Skeletal muscle satellite cell (primary cell): ENCODE measurements around the gene ORAI3. TPM values are rescaled to one million over a fixed set of nuclear protein-coding genes. Genes with fewer than 3 reads are reported as not detected.
A peak's percentile ranks its signal among the peaks of the same experiment; 100 is the strongest.

Experiments
- H3K27me3 ChIP-seq: 2 replicates; pipeline ENCODE4 v1.7.0; 2013; ENCODE audit warnings: low read length; ENCODE audit not compliant: control insufficient read depth, insufficient read depth
- H3K36me3 ChIP-seq: 2 replicates; pipeline ENCODE4 v1.7.0; 2013; ENCODE audit warnings: mild to moderate bottlenecking, control low read depth, low read length; ENCODE audit not compliant: insufficient read depth
- H3K4me1 ChIP-seq: 2 replicates; pipeline ENCODE4 v1.7.0; 2013; ENCODE audit warnings: low read length; ENCODE audit not compliant: control insufficient read depth, insufficient read depth
- H3K4me2 ChIP-seq: 2 replicates; pipeline ENCODE4 v1.7.0; 2013; ENCODE audit warnings: mild to moderate bottlenecking, low read length
- H3K4me3 ChIP-seq: 2 replicates; pipeline ENCODE4 v1.7.0; 2013; ENCODE audit warnings: low read length
- H3K9ac ChIP-seq: 2 replicates; pipeline ENCODE4 v1.7.0; 2013; ENCODE audit warnings: mild to moderate bottlenecking, low read depth, low read length, moderate library complexity
- H3K9me3 ChIP-seq: replicated peaks from 2 replicates; pipeline ENCODE4 v1.7.0; 2013; ENCODE audit warnings: mild to moderate bottlenecking, control low read depth, low read length
- small RNA-seq: library from RNA; depleted of rRNA; stranded (forward); fragments of <200 nt; gene quantifications from one replicate; pipeline ENCODE3, GENCODE V24; 2012

The ORAI3 gene

DNA sequence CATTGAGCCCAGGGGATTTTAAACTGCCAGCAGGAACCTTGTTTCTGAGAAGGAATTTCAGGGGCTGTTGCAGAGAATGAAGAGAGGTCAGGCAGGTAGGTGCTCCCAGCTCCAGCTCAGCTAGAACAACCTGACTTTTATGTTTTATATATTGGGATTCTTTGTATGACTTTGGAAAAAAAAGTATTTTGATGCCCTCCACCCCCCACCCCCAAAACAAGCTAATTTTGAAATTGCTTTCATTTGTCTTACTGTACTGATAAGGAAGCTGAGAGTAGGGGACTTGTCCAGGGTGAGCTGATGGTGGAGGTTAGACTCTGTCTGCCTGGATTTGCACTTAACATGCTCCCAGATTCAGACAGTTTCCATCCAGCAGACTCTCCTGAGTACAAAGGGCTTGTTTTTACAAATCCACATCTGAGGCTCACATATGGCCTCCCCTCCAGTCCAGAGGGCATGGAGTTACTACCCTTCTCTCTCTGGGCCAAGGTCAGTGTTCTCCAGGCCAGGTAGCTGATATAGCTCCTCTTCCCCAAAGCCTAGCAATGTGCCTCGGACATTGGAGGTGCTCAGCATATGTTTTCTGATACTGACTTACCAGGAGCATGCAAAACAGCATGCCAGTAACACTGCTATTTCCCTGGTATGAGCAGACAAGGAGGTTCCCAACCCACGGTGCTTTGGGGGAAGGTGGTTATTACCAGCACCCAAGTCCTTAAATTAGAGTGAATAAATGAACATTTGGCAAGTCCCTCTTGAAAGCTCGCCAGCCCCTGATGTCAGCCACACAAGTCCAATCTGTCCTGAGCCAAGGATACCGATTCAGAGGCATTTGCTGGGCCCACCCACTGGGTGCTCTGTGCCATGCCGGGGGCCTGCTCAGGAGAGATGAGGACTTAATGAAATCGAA is 50.2 kb downstream of the ORAI3 start:
- no peaks in the 10 kb centered on the region for H3K27me3 ChIP-seq
- H3K36me3 ChIP-seq = no peaks in the 10 kb centered on the region
- H3K9me3 ChIP-seq = no peaks in the 10 kb centered on the region
- H3K9ac ChIP-seq = peak overlapping the region; percentile 85
- H3K4me2 ChIP-seq = peak overlapping the region; percentile 94
- peaks cover 32% of the 10 kb centered on the region for H3K4me1 ChIP-seq
- H3K4me3 ChIP-seq = no peak overlapping the region

DNA sequence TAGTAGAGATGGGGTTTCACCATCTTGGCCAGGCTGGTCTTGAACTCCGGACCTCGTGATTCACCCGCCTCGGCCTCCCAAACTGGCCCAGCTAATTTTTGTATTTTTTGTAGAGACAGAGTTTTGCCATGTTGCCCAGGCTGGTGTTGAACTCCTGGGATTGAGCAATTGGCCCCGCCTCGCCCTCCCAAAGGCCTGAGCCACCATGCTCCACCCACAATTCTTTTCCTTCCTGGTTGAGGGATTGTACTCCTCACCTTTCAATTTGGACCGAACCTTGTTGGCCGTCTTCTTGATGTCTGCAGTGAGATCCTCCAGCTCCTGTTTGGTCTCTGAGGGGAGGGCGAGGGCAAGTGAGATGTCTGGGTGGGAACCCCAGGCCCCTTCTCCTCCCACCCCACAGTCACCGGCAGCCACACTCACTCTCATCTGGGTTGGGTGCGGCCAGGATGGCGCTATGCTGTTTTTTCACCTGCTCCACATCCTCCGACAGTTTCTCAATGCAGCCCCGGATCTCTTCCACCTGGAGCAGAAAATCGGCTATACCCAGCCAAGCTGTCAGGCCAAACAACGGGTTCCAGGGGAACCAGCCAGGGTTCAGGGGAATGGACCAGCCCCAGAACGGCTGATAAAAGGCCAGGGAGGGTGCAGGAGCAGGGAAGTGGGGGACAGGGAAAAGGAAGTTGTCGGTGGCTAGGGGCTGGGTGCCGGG is 52.0 kb downstream of the ORAI3 start:
- no peak overlapping the region for H3K9ac ChIP-seq

DNA sequence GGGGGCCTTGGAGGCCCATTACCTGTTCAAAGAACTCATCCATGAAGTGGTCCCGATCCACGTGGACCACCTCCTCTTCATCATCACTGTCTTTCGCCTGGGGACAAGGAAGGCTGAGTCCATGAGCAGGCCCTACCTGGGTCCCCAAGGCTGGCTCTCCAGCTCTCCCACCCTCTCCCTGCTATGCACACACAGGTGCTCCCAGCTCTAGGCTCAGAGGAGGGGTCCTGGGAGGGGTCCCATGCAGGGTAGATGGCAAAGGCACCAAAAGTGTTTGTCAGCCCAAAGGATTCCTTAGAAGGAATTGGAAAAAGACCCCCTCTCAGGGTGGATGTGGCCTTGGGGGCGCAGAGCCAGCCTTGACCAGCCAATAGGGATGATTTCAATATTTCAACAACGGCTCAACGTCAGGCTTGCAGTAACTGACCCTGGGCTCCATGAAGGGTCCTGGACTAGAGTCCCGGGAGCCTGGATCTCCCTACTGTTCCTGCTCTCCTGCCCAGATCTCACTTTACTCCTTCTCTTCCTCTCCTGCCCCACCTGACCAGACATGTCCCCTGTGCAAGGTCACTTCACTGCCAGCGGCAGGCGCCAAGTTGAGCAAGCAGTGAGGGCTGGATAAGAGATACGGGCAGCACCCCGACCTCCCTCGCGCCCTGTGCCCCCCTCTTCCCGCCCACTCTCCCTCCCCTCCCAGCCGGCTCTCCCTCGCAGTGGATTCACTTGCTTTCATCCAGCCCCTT is 52.8 kb downstream of the ORAI3 start:
- no peak overlapping the region for H3K4me2 ChIP-seq
- H3K4me1 ChIP-seq = peaks cover 24% of the 10 kb centered on the region
- no peaks in the 10 kb centered on the region for H3K36me3 ChIP-seq
- no peaks in the 10 kb centered on the region for H3K9me3 ChIP-seq
- H3K27me3 ChIP-seq = no peaks in the 10 kb centered on the region
- no peak overlapping the region for H3K9ac ChIP-seq
- H3K4me3 ChIP-seq = no peak overlapping the region

More for the DNA sequence above, 52.0 kb downstream of the ORAI3 start:
- H3K4me2 ChIP-seq = no peak overlapping the region
- H3K27me3 ChIP-seq = no peaks in the 10 kb centered on the region
- H3K4me1 ChIP-seq = peaks cover 29% of the 10 kb centered on the region
- H3K9me3 ChIP-seq = no peaks in the 10 kb centered on the region
- H3K36me3 ChIP-seq = no peaks in the 10 kb centered on the region
- H3K4me3 ChIP-seq = no peak overlapping the region

DNA sequence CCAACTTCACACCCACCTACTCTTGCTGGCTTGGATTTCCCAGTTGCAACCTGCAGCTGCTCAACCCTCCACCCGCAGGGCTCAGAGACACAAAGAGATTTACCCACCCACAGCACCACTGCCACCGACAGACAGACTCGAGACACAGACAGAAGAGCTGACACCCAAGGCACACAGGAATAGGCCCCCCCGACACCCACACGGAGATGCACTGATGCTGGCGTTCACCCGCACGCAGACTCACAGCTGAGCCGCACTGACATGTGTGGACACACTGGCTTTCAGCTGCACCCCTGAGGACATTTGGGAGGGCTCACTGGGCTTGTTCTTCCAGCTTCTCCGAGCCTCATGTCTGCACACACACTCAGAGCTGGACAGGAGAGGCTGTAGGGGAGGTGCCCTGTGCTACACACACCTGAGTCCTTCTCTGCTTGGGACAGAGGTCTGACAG is 53.4 kb downstream of the ORAI3 start:
- Histone ChIP-seq H3K36me3 (no peaks in the 10 kb centered on the region), H3K27me3 (no peaks in the 10 kb centered on the region), H3K9ac (no peak overlapping the region), H3K9me3 (no peaks in the 10 kb centered on the region), H3K4me3 (no peak overlapping the region), H3K4me1 (peaks cover 24% of the 10 kb centered on the region), H3K4me2 (no peak overlapping the region)

DNA sequence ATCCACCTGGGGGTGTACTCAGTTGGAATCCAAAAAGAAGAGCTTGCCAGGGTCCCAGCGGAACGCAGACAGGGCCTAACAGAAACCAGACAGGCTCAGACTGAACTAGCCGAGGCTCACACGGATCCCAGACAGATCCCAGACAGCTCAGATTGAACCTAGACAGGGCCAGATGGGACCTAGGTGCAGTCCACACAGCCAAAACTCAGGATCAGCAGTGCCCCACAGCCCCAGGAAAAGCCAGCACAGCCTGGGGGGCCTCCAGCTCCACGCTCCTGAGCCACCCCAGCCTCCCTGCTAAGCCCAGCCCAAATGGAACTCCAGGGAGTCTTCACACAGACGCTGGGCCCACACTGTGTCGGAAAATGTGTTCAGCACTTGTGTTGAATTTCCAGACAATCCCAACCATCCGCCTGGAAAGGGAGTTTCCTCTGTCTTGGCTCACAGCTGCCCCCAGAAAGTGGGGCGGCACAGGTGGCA is 54.0 kb downstream of the ORAI3 start:
- H3K4me1 ChIP-seq = peaks cover 21% of the 10 kb centered on the region
- no peak overlapping the region for H3K4me2 ChIP-seq
- H3K4me3 ChIP-seq = no peak overlapping the region
- H3K27me3 ChIP-seq = no peaks in the 10 kb centered on the region
- H3K36me3 ChIP-seq = no peaks in the 10 kb centered on the region
- H3K9ac ChIP-seq = no peak overlapping the region
- H3K9me3 ChIP-seq = no peaks in the 10 kb centered on the region

DNA sequence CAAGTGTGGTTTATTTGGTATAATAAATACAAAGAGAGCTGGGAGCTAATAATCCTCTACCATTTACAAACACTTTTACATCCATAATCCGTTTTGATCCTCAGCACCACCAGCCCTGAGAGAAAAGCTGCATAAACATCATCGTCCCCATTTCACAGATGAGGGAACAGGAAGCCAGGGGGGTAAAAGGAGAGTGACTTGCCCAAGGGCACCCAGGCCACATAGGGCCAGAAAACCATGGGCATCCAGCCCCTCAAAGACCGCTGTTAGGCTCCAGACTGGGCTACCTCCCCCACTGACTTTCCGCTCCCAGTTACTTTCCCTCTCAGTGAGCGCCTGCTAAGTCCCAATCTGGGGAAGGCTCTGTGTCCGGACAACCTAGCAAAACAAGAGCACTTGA is 54.9 kb downstream of the ORAI3 start:
- Histone ChIP-seq H3K9ac (no peak overlapping the region), H3K4me2 (no peak overlapping the region), H3K9me3 (no peaks in the 10 kb centered on the region), H3K36me3 (no peaks in the 10 kb centered on the region), H3K27me3 (no peaks in the 10 kb centered on the region), H3K4me1 (peaks cover 19% of the 10 kb centered on the region), H3K4me3 (no peak overlapping the region)

Small RNA genes within 50 kb of the gene (small RNA-seq; reads per million reads assigned to genes)
- gene AC135048.1 = not detected
